OCI-LY3 (cell line): ENCODE results near the gene PCBP2.

ENCODE experiments used
- EZH2phosphoT487 ChIP-seq: fragments of 200-600 bp; shearing (Covaris generic); IDR thresholded peaks from 2 replicates; pipeline ENCODE4 v1.6.1; 2018; ENCODE audit warnings: antibody characterized with exemption, mixed run types, low read depth
- TF ChIP-seq, protein P1 (sequence below): fragments of 200-600, 300-600 bp; sonication (generic); IDR thresholded peaks from 2 replicates; pipeline ENCODE4 v1.5.1; 2014; ENCODE audit warnings: antibody characterized with exemption, low read length, low read depth

DNA sequence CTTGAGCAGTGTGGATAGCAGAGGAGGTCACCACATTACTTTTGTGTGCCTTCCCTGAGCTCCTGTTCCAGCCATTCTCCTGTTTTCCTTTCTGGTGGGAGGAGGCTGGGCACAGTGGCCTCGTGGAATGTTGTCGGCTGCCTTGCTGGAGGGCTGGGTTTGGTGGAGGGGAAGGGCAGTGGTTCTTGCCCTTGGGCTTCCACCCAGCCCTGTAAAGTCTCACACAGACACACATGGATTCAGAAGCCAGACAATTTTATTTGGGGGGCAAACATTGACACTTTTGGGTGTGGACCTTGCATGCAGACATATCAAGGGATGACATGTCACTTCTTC, 54.5 kb downstream of the PCBP2 start:
- TF ChIP-seq, protein P1, sequence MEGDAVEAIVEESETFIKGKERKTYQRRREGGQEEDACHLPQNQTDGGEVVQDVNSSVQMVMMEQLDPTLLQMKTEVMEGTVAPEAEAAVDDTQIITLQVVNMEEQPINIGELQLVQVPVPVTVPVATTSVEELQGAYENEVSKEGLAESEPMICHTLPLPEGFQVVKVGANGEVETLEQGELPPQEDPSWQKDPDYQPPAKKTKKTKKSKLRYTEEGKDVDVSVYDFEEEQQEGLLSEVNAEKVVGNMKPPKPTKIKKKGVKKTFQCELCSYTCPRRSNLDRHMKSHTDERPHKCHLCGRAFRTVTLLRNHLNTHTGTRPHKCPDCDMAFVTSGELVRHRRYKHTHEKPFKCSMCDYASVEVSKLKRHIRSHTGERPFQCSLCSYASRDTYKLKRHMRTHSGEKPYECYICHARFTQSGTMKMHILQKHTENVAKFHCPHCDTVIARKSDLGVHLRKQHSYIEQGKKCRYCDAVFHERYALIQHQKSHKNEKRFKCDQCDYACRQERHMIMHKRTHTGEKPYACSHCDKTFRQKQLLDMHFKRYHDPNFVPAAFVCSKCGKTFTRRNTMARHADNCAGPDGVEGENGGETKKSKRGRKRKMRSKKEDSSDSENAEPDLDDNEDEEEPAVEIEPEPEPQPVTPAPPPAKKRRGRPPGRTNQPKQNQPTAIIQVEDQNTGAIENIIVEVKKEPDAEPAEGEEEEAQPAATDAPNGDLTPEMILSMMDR, result no peak
- no peak for TF ChIP-seq EZH2phosphoT487
